ENCODE results near the gene LRP5. TPM values are rescaled to one million over a fixed set of nuclear protein-coding genes. Genes with fewer than 3 reads are reported as not detected.

The LRP5 gene
- total RNA-seq, 1 donor from 2014 or later: 162 TPM

DNA sequence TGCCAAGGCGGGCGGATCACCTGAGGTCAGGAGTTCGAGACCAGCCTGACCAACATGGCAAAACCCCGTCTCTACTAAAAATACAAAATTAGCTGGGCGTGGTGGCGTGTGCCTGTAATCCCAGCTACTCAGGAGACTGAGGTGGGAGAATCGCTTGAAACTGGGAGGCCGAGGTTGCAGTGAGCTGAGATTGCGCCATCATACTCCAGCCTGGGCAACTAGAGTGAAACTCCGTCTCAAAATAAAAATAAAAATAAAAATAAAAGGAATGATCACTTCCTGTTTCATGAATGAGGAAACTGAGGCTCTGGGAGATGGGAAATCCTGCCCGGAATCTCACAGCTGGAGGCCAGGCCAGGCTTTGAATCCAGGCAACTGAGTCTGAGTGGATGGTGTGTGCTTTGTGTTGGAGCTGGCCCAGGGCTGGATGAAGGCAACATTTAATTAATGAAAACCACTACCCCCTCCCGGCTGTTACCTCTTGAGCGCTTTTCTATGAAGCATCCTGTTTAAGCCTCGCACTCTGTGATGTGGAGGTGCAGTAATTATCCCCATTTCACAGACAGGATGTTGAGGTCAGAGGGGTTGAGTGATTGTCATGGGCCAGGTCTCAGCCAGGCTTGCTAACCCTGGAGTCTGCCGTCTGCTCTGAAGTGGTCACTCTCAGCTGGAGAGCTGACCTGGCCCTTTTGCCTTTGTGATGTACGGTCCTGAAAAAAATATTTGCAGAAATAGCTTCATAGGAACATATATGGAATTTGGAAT is 27.8 kb downstream of the LRP5 start:
- TF ChIP-seq, protein P1, sequence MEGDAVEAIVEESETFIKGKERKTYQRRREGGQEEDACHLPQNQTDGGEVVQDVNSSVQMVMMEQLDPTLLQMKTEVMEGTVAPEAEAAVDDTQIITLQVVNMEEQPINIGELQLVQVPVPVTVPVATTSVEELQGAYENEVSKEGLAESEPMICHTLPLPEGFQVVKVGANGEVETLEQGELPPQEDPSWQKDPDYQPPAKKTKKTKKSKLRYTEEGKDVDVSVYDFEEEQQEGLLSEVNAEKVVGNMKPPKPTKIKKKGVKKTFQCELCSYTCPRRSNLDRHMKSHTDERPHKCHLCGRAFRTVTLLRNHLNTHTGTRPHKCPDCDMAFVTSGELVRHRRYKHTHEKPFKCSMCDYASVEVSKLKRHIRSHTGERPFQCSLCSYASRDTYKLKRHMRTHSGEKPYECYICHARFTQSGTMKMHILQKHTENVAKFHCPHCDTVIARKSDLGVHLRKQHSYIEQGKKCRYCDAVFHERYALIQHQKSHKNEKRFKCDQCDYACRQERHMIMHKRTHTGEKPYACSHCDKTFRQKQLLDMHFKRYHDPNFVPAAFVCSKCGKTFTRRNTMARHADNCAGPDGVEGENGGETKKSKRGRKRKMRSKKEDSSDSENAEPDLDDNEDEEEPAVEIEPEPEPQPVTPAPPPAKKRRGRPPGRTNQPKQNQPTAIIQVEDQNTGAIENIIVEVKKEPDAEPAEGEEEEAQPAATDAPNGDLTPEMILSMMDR (IDR thresholded peaks at IDR 0.05): no peak
- H3K4me1 Mint-ChIP-seq (ENCODE audit: unreplicated experiment): peaks cover 83% of the 10 kb centered on the region
- no peaks in the 10 kb centered on the region for H3K27me3 Mint-ChIP-seq (ENCODE audit: unreplicated experiment)

DNA sequence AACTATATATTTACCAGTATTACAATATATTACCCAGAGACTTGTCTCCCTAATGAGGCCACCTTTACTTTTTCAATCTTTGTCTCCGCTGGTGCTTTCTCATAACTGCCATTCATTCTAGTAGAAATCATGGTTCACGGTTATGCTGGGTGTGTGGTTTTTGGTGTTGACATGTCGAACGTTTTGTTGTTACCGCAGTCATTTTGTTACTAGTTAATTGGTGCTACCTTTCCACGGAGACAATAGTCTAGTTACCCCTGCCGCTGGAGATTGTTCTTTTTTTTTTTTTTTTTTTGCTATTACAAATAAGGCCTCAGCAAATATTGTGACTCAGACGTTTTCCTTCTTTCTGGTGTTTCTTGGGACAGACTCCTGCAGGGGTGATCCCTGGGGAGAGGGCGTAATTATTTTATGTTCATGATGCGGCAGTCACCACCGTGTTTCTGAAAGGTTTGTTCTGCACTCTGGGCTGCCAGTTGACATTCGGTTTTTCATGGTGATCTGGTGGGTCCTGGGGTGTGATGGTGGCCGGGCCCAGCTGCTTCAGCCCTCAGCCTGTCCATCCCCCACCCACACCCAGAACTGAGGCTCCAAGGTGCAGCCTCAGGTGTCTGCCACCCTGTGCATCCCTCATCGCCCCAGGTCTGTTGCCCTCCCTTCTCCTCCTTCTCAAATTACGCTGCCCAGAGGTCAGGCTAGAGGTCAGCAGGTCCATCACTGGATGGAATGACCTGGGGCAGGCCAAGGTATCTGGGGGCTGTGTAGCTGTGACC is 28.6 kb downstream of the LRP5 start:
- Mint-ChIP-seq H3K9me3 (ENCODE audit: unreplicated experiment) (no peaks in the 10 kb centered on the region), H3K27ac (ENCODE audit: unreplicated experiment) (peak overlapping the region; percentile 94)

More for the DNA sequence above, 27.8 kb downstream of the LRP5 start:
- no peak for DNase-seq (ENCODE audit: extremely low spot score, unreplicated experiment)
- Mint-ChIP-seq H3K9me3 (ENCODE audit: unreplicated experiment) (no peaks in the 10 kb centered on the region), H3K27ac (ENCODE audit: unreplicated experiment) (peak overlapping the region; percentile 93), H3K4me3 (ENCODE audit: unreplicated experiment) (no peak overlapping the region), H3K36me3 (ENCODE audit: unreplicated experiment) (peaks cover 3% of the 10 kb centered on the region)

DNA sequence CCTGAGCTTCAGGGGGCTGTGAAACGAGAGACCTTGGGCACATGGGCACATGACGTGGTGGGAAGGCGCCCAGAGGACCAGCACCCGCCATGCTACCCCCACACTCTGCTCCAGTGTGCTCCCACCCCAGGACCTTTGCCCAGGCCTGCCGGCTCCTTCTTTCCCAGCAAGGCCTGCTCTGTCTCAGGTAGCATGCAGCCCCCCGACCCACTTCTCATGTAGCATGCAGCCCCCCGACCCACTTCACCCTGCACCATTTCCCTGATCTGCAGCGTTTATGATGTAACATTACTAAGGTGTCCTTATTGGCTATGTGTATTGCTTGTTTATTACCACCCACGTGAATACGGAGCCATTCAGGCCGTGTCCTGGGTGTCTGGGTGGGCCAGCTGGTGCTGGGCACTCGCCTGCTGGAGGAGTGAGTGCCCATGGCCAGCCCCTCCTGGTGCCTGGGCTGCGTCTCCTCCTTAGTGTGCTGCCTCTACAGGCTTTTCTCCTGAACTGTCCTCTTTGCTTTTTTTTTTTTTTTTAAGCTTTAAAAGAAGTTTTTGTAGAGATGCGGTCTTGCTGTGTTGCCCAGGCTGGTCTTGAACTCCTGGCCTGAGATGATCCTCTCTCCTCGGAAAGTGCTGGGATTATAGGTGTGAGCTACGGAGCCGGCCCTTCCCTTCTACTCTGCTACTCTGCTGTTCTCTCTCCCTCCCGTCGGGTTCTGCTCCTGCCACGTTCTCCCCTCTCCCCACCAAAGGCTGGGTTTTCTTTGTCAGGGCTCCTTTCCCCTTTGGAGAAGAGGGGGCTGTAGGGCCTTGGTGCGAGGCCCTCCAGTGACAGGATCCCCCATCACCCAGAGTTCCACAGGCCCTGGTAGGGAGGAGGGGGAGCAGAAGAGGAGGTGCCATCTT is 29.4 kb downstream of the LRP5 start:
- Mint-ChIP-seq H3K27ac (ENCODE audit: unreplicated experiment) (peak overlapping the region; percentile 94), H3K27me3 (ENCODE audit: unreplicated experiment) (no peaks in the 10 kb centered on the region), H3K4me3 (ENCODE audit: unreplicated experiment) (peak overlapping the region; percentile 65), H3K36me3 (ENCODE audit: unreplicated experiment) (peaks cover 7% of the 10 kb centered on the region), H3K9me3 (ENCODE audit: unreplicated experiment) (no peaks in the 10 kb centered on the region), H3K4me1 (ENCODE audit: unreplicated experiment) (peaks cover 91% of the 10 kb centered on the region)
- TF ChIP-seq, protein P1 (IDR thresholded peaks at IDR 0.05): peak; percentile 40
- DNase-seq (ENCODE audit: extremely low spot score, unreplicated experiment): no peak

More for the DNA sequence above, 28.6 kb downstream of the LRP5 start:
- peak overlapping the region; percentile 34 for H3K4me3 Mint-ChIP-seq (ENCODE audit: unreplicated experiment)
- H3K27me3 Mint-ChIP-seq (ENCODE audit: unreplicated experiment): no peaks in the 10 kb centered on the region
- peaks cover 4% of the 10 kb centered on the region for H3K36me3 Mint-ChIP-seq (ENCODE audit: unreplicated experiment)
- H3K4me1 Mint-ChIP-seq (ENCODE audit: unreplicated experiment): peaks cover 86% of the 10 kb centered on the region
- DNase-seq (ENCODE audit: extremely low spot score, unreplicated experiment): no peak
- TF ChIP-seq, protein P1 (IDR thresholded peaks at IDR 0.05): no peak

DNA sequence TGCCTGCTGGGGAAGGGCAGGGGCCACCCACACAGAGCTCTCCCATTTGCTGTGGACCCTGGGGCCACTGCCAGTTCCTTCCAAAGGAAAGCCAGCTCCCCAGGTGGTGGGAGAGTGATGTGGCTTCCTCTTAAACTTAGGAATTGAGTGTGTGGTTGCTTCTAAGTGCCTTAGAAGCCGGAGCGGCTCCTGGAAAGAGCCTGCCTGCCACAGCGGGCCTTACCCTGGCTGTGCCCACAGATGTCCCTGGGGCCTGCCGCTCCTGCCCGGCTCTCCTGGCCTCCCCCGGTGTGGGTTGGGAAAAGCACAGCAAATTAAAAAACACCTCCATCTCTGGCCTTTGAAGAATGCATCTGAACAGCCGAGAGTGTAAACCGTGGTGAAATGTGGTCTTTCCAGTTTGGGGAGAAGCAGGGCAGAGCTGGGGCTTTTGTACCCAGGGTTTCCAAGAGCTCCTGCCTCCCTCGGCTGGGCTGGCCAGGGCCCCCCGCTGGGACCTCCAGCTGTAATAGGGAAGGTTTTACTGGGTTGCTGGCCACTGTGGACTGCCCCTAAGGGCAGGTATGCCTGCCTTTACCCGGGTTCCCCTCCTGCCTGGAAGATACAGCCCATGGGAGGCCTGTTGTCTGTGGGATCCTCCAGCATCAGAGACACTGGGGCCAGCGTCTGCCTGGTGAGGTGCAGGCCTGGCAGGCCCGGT is 30.2 kb downstream of the LRP5 start:
- peak; percentile 89 for DNase-seq (ENCODE audit: extremely low spot score, unreplicated experiment)
- Mint-ChIP-seq H3K36me3 (ENCODE audit: unreplicated experiment) (peaks cover 8% of the 10 kb centered on the region), H3K4me1 (ENCODE audit: unreplicated experiment) (peaks cover 91% of the 10 kb centered on the region), H3K4me3 (ENCODE audit: unreplicated experiment) (peak overlapping the region; percentile 18), H3K9me3 (ENCODE audit: unreplicated experiment) (no peaks in the 10 kb centered on the region), H3K27ac (ENCODE audit: unreplicated experiment) (peak overlapping the region; percentile 94), H3K27me3 (ENCODE audit: unreplicated experiment) (no peaks in the 10 kb centered on the region)
- TF ChIP-seq, protein P1 (IDR thresholded peaks at IDR 0.05): no peak

Data from osteocyte (in vitro differentiated cells).